Neuron (in vitro differentiated cells): ENCODE measurements around the gene ANK3.

Experiments used
- H2AFZ ChIP-seq: one replicate; pipeline ENCODE4 v1.6.1; 2013; ENCODE audit warnings: low read depth, mild to moderate bottlenecking, inconsistent platforms, low read length, moderate library complexity
- H3K27me3 ChIP-seq: one replicate; pipeline ENCODE4 v1.6.1; 2013; ENCODE audit warnings: low read length; ENCODE audit not compliant: insufficient read depth
- H3K36me3 ChIP-seq: one replicate; pipeline ENCODE4 v1.6.1; 2013; ENCODE audit warnings: low read length; ENCODE audit not compliant: insufficient read depth
- H3K4me1 ChIP-seq: one replicate; pipeline ENCODE4 v1.6.1; 2013; ENCODE audit warnings: low read length; ENCODE audit not compliant: insufficient read depth
- H3K4me3 ChIP-seq: 2 replicates; pipeline ENCODE4 v1.5.1; 2013; ENCODE audit warnings: mild to moderate bottlenecking, low read length, moderate library complexity
- H3K9me3 ChIP-seq: one replicate; pipeline ENCODE4 v1.6.1; 2013; ENCODE audit warnings: low read length

Gene ANK3

GRCh38 chr10:60222047-60222446, 167.6 kb downstream of the ANK3 start:
- Histone ChIP-seq H3K4me3 (no peak overlapping the region), H3K27me3 (no peaks in the 10 kb centered on the region), H3K36me3 (no peaks in the 10 kb centered on the region), H3K4me1 (peaks cover 28% of the 10 kb centered on the region), H2AFZ (no peak overlapping the region), H3K9me3 (no peaks in the 10 kb centered on the region)

- Histone ChIP-seq H3K9me3 (no peaks in the 10 kb centered on the region), H3K27me3 (no peaks in the 10 kb centered on the region), H3K4me3 (no peak overlapping the region), H3K4me1 (no peaks in the 10 kb centered on the region), H3K36me3 (no peaks in the 10 kb centered on the region), H2AFZ (no peak overlapping the region)
These were observed 177.5 kb downstream of the ANK3 start for GRCh38 chr10:60212195-60212594.

GRCh38 chr10:60209874-60210570, 179.7 kb downstream of the ANK3 start:
- Histone ChIP-seq H3K4me1 (no peaks in the 10 kb centered on the region), H3K9me3 (no peaks in the 10 kb centered on the region), H2AFZ (no peak overlapping the region)

GRCh38 chr10:60208676-60209269, 180.9 kb downstream of the ANK3 start:
- H3K4me3 ChIP-seq: no peak overlapping the region
- no peaks in the 10 kb centered on the region for H3K36me3 ChIP-seq
- H3K27me3 ChIP-seq: no peaks in the 10 kb centered on the region
- H2AFZ ChIP-seq: no peak overlapping the region
- no peaks in the 10 kb centered on the region for H3K9me3 ChIP-seq
- no peaks in the 10 kb centered on the region for H3K4me1 ChIP-seq

More at GRCh38 chr10:60209874-60210570, 179.7 kb downstream of the ANK3 start:
- H3K36me3 ChIP-seq: no peaks in the 10 kb centered on the region
- H3K4me3 ChIP-seq: no peak overlapping the region
- H3K27me3 ChIP-seq: no peaks in the 10 kb centered on the region

- Histone ChIP-seq H3K4me3 (no peak overlapping the region), H3K4me1 (no peaks in the 10 kb centered on the region)
These were observed 181.8 kb downstream of the ANK3 start for GRCh38 chr10:60207894-60208293.

GRCh38 chr10:60206735-60207134, 182.9 kb downstream of the ANK3 start:
- no peak overlapping the region for H2AFZ ChIP-seq
- H3K36me3 ChIP-seq: no peaks in the 10 kb centered on the region
- H3K4me3 ChIP-seq: no peak overlapping the region
- H3K27me3 ChIP-seq: no peaks in the 10 kb centered on the region
- no peaks in the 10 kb centered on the region for H3K9me3 ChIP-seq
- no peaks in the 10 kb centered on the region for H3K4me1 ChIP-seq

More at GRCh38 chr10:60207894-60208293, 181.8 kb downstream of the ANK3 start:
- Histone ChIP-seq H3K9me3 (no peaks in the 10 kb centered on the region), H3K36me3 (no peaks in the 10 kb centered on the region), H3K27me3 (no peaks in the 10 kb centered on the region), H2AFZ (no peak overlapping the region)

GRCh38 chr10:60205741-60206140, 183.9 kb downstream of the ANK3 start:
- Histone ChIP-seq H3K9me3 (no peaks in the 10 kb centered on the region), H3K4me1 (no peaks in the 10 kb centered on the region), H2AFZ (no peak overlapping the region), H3K4me3 (no peak overlapping the region), H3K36me3 (no peaks in the 10 kb centered on the region), H3K27me3 (no peaks in the 10 kb centered on the region)

GRCh38 chr10:60203993-60204618, 185.6 kb downstream of the ANK3 start:
- Histone ChIP-seq H3K27me3 (no peaks in the 10 kb centered on the region), H2AFZ (no peak overlapping the region), H3K4me3 (no peak overlapping the region), H3K4me1 (no peaks in the 10 kb centered on the region), H3K9me3 (no peaks in the 10 kb centered on the region), H3K36me3 (no peaks in the 10 kb centered on the region)

GRCh38 chr10:60200682-60201053, 189.0 kb downstream of the ANK3 start:
- peaks cover 6% of the 10 kb centered on the region for H3K36me3 ChIP-seq
- no peaks in the 10 kb centered on the region for H3K27me3 ChIP-seq
- no peak overlapping the region for H3K4me3 ChIP-seq
- H3K9me3 ChIP-seq: no peaks in the 10 kb centered on the region
- peaks cover 3% of the 10 kb centered on the region for H3K4me1 ChIP-seq
- H2AFZ ChIP-seq: no peak overlapping the region

GRCh38 chr10:60200012-60200681, 189.5 kb downstream of the ANK3 start:
- Histone ChIP-seq H3K27me3 (no peaks in the 10 kb centered on the region), H3K4me3 (no peak overlapping the region), H3K36me3 (peaks cover 7% of the 10 kb centered on the region)

GRCh38 chr10:60197206-60197605, 192.5 kb downstream of the ANK3 start:
- H3K4me1 ChIP-seq: peaks cover 3% of the 10 kb centered on the region
- no peak overlapping the region for H2AFZ ChIP-seq
- no peaks in the 10 kb centered on the region for H3K9me3 ChIP-seq
- H3K36me3 ChIP-seq: peaks cover 7% of the 10 kb centered on the region
- no peak overlapping the region for H3K4me3 ChIP-seq
- no peaks in the 10 kb centered on the region for H3K27me3 ChIP-seq

More at GRCh38 chr10:60200012-60200681, 189.5 kb downstream of the ANK3 start:
- Histone ChIP-seq H3K9me3 (no peaks in the 10 kb centered on the region), H3K4me1 (peaks cover 3% of the 10 kb centered on the region), H2AFZ (no peak overlapping the region)

GRCh38 chr10:60194421-60194820, 195.3 kb downstream of the ANK3 start:
- no peak overlapping the region for H2AFZ ChIP-seq
- no peak overlapping the region for H3K4me3 ChIP-seq
- peaks cover 7% of the 10 kb centered on the region for H3K36me3 ChIP-seq
- no peaks in the 10 kb centered on the region for H3K27me3 ChIP-seq
- H3K9me3 ChIP-seq: no peaks in the 10 kb centered on the region
- peaks cover 3% of the 10 kb centered on the region for H3K4me1 ChIP-seq

- Histone ChIP-seq H3K9me3 (no peaks in the 10 kb centered on the region), H3K4me1 (peaks cover 3% of the 10 kb centered on the region), H2AFZ (no peak overlapping the region), H3K4me3 (no peak overlapping the region), H3K27me3 (no peaks in the 10 kb centered on the region), H3K36me3 (peaks cover 7% of the 10 kb centered on the region)
These were observed 196.7 kb downstream of the ANK3 start for GRCh38 chr10:60192946-60193345.
